Aorta (tissue), 5 donors: ENCODE data around the gene MPZL2. TPM values are rescaled to one million over a fixed set of nuclear protein-coding genes. Genes with fewer than 3 reads are reported as not detected.

Source experiments
- ATAC-seq: fragments of 200-7000 bp; cut with Tn5 transposase; one replicate; pipeline ENCODE4 v1.9.1; 2022; ENCODE audit warnings: moderate library complexity; ENCODE audit not compliant: low FRiP score
- DNase-seq, 2 donors: peaks; one replicate each; pipeline ENCODE4 v3.0.0-alpha.2; 2020
- H3K27ac ChIP-seq, 2 donors: one replicate each; pipeline ENCODE4 v1.5.1; 2013; ENCODE audit warnings: low read length in 2 of 2, mild to moderate bottlenecking in 2 of 2, moderate library complexity in 2 of 2, control low read depth in 1 of 2, inconsistent platforms in 1 of 2, low read depth in 1 of 2
- H3K27me3 ChIP-seq, 2 donors: one replicate each; pipeline ENCODE4 v1.6.1; 2013; ENCODE audit warnings: control low read depth in 1 of 2, low read length in 1 of 2, mild to moderate bottlenecking in 1 of 2, moderate library complexity in 1 of 2; ENCODE audit not compliant: insufficient read depth in 2 of 2, control insufficient read depth in 1 of 2
- H3K36me3 ChIP-seq, 2 donors: one replicate each; pipeline ENCODE4 v1.6.1; 2013; ENCODE audit warnings: control low read depth in 1 of 2, low read length in 1 of 2, mild to moderate bottlenecking in 1 of 2; ENCODE audit not compliant: insufficient read depth in 2 of 2, control insufficient read depth in 1 of 2
- H3K4me1 ChIP-seq, 2 donors: one replicate each; pipeline ENCODE4 v1.6.1; 2013; ENCODE audit warnings: low read length in 2 of 2, control low read depth in 1 of 2, mild to moderate bottlenecking in 1 of 2, moderate library complexity in 1 of 2; ENCODE audit not compliant: insufficient read depth in 2 of 2, control insufficient read depth in 1 of 2
- H3K4me3 ChIP-seq, 2 donors: one replicate each; pipeline ENCODE4 v1.5.1; 2013; ENCODE audit warnings: low read length in 2 of 2, control low read depth in 1 of 2, mild to moderate bottlenecking in 1 of 2
- H3K9me3 ChIP-seq: one replicate; pipeline ENCODE4 v1.6.1; 2013; ENCODE audit warnings: mild to moderate bottlenecking, low read length; ENCODE audit not compliant: control insufficient read depth
- WGBS, 2 donors: extraction: QIAGEN DNeasy Blood & Tissue Kit; methylation state at CpG; one replicate each; pipeline ENCODE4 v1.1.7; 2013; 5-methylcytosine and 5-hydroxymethylcytosine counted together
- intact Hi-C, 2 donors: fragments of 100-400 bp; cut with DNase I; formaldehyde crosslinking; loops; one replicate each; pipeline versions ENCODE4 v1.14.2 to v1.15.0; 2022
- polyA plus RNA-seq, 2 donors: library from polyadenylated mRNA; stranded (reverse); fragments of 200-250 nt; gene quantifications; one replicate each; pipeline ENCODE4 v1.2.3, GENCODE V29; 2013
- total RNA-seq, 2 donors: library from RNA; stranded (reverse); fragmentation: NEBNext Ultra II Directional; extraction: Animal tissue kit (Norgen Biotek cat#: 25700); gene quantifications; one replicate each; pipeline ENCODE4 v1.2.1, GENCODE V29; 2021
- donor health status: healthy with polysubstance abuse.
- donor health status: Bipolar disorder and iron deficiency.
- donor health status: DM: no; HTN: no; CAD: no.
- donor health status: DM: no; HTN: no; CAD: no.
- donor health status: DM: yes; HTN: yes; CAD: no.

MPZL2 gene
- total and polyA plus RNA-seq, 4 donors, result 3.8 to 63.2 (median 33.0) TPM

- Histone ChIP-seq H3K27ac (no peak overlapping the region), H3K9me3 (no peaks in the 10 kb centered on the region), H3K36me3 (no peaks in the 10 kb centered on the region), H3K4me3 (no peak overlapping the region), H3K27me3 (no peaks in the 10 kb centered on the region), H3K4me1 (no peaks in the 10 kb centered on the region)
- WGBS, 2 donors, result 65 to 70% methylated on average over 1 of the region's 1 CpG
- intact Hi-C loops, result no loop called here
- no peak for DNase-seq
- ATAC-seq, result no peak
These were observed 12.3 kb upstream of the MPZL2 start for GRCh38 chr11:118276422-118276821.

GRCh38 chr11:118275176-118275575, 11.1 kb upstream of the MPZL2 start:
- no peaks in the 10 kb centered on the region for H3K27me3 ChIP-seq
- 47 to 70% methylated on average over 4 of the region's 4 CpGs for WGBS, 2 donors

GRCh38 chr11:118274186-118274585, 10.1 kb upstream of the MPZL2 start:
- no peak for ATAC-seq
- H3K36me3 ChIP-seq, result no peaks in the 10 kb centered on the region
- WGBS, 2 donors, result 80 to 82% methylated on average over 2 of the region's 2 CpGs
- H3K9me3 ChIP-seq, result no peaks in the 10 kb centered on the region
- DNase-seq, result no peak
- no peak overlapping the region for H3K27ac ChIP-seq
- H3K4me1 ChIP-seq, result no peaks in the 10 kb centered on the region
- no peaks in the 10 kb centered on the region for H3K27me3 ChIP-seq
- H3K4me3 ChIP-seq, result no peak overlapping the region
- intact Hi-C loops, result no loop called here

More at GRCh38 chr11:118275176-118275575, 11.1 kb upstream of the MPZL2 start:
- Histone ChIP-seq H3K36me3 (no peaks in the 10 kb centered on the region), H3K4me3 (no peak overlapping the region), H3K4me1 (no peaks in the 10 kb centered on the region), H3K27ac (no peak overlapping the region), H3K9me3 (no peaks in the 10 kb centered on the region)
- ATAC-seq (no peak), DNase-seq (no peak)
- intact Hi-C loops, result no loop called here

GRCh38 chr11:118272001-118272400, 7.9 kb upstream of the MPZL2 start:
- Histone ChIP-seq H3K4me1 (no peaks in the 10 kb centered on the region), H3K27me3 (peaks cover 0 to 3% of the 10 kb centered on the region in 2 donors), H3K36me3 (no peaks in the 10 kb centered on the region), H3K9me3 (no peaks in the 10 kb centered on the region), H3K4me3 (no peak overlapping the region), H3K27ac (no peak overlapping the region)
- intact Hi-C loops, result no loop called here
- no peak for ATAC-seq
- WGBS, 2 donors, result 54% methylated on average over 2 of the region's 2 CpGs
- DNase-seq, result no peak

- 82 to 86% methylated on average over 4 of the region's 4 CpGs for WGBS, 2 donors
- intact Hi-C loops, result no loop called here
- H3K27me3 ChIP-seq, result peaks cover 3 to 5% of the 10 kb centered on the region in 2 donors
These were observed 3.4 kb upstream of the MPZL2 start for GRCh38 chr11:118267486-118267885.

GRCh38 chr11:118265954-118266353, 1.9 kb upstream of the MPZL2 start:
- H3K4me1 ChIP-seq, result no peaks in the 10 kb centered on the region
- 40 to 60% methylated on average over 1 of the region's 1 CpG for WGBS, 2 donors
- H3K4me3 ChIP-seq, result no peak overlapping the region
- H3K36me3 ChIP-seq, result no peaks in the 10 kb centered on the region
- peaks cover 3 to 5% of the 10 kb centered on the region in 2 donors for H3K27me3 ChIP-seq
- no peaks in the 10 kb centered on the region for H3K9me3 ChIP-seq
- H3K27ac ChIP-seq, result no peak overlapping the region
- no peak for DNase-seq
- intact Hi-C loops, result no loop called here
- no peak for ATAC-seq

More at GRCh38 chr11:118267486-118267885, 3.4 kb upstream of the MPZL2 start:
- H3K27ac ChIP-seq, result no peak overlapping the region
- H3K4me1 ChIP-seq, result no peaks in the 10 kb centered on the region
- no peak overlapping the region for H3K4me3 ChIP-seq
- ATAC-seq (no peak), DNase-seq (no peak)
- no peaks in the 10 kb centered on the region for H3K36me3 ChIP-seq
- no peaks in the 10 kb centered on the region for H3K9me3 ChIP-seq

- 54 to 59% methylated on average over 13 of the region's 13 CpGs for WGBS, 2 donors
- H3K9me3 ChIP-seq, result no peaks in the 10 kb centered on the region
- no peak for DNase-seq
- intact Hi-C loops, result no loop called here
- no peaks in the 10 kb centered on the region for H3K36me3 ChIP-seq
- ATAC-seq, result no peak
- H3K27me3 ChIP-seq, result peaks cover 3 to 5% of the 10 kb centered on the region in 2 donors
- H3K27ac ChIP-seq, result no peak overlapping the region
- H3K4me3 ChIP-seq, result no peak overlapping the region
- H3K4me1 ChIP-seq, result no peaks in the 10 kb centered on the region
These were observed 720 bp upstream of the MPZL2 start for GRCh38 chr11:118264569-118265465.

GRCh38 chr11:118263112-118263511, 985 bp downstream of the MPZL2 start:
- H3K27ac ChIP-seq, result no peak overlapping the region
- WGBS, 2 donors, result 79 to 80% methylated on average over 4 of the region's 4 CpGs

GRCh38 chr11:118260353-118260752, 3.7 kb downstream of the MPZL2 start:
- Histone ChIP-seq H3K27ac (no peak overlapping the region), H3K4me1 (no peaks in the 10 kb centered on the region), H3K4me3 (no peak overlapping the region), H3K27me3 (peaks cover 0 to 5% of the 10 kb centered on the region in 2 donors), H3K36me3 (no peaks in the 10 kb centered on the region), H3K9me3 (no peaks in the 10 kb centered on the region)
- intact Hi-C loops, result no loop called here
- no peak for DNase-seq
- ATAC-seq, result no peak
- 80 to 86% methylated on average over 3 of the region's 3 CpGs for WGBS, 2 donors

More at GRCh38 chr11:118263112-118263511, 985 bp downstream of the MPZL2 start:
- Histone ChIP-seq H3K27me3 (peaks cover 3 to 5% of the 10 kb centered on the region in 2 donors), H3K9me3 (no peaks in the 10 kb centered on the region), H3K4me1 (no peaks in the 10 kb centered on the region), H3K36me3 (no peaks in the 10 kb centered on the region), H3K4me3 (no peak overlapping the region)
- no peak for DNase-seq
- intact Hi-C loops, result no loop called here
- ATAC-seq, result no peak
